ENCODE results near the gene DSC1.

DNA sequence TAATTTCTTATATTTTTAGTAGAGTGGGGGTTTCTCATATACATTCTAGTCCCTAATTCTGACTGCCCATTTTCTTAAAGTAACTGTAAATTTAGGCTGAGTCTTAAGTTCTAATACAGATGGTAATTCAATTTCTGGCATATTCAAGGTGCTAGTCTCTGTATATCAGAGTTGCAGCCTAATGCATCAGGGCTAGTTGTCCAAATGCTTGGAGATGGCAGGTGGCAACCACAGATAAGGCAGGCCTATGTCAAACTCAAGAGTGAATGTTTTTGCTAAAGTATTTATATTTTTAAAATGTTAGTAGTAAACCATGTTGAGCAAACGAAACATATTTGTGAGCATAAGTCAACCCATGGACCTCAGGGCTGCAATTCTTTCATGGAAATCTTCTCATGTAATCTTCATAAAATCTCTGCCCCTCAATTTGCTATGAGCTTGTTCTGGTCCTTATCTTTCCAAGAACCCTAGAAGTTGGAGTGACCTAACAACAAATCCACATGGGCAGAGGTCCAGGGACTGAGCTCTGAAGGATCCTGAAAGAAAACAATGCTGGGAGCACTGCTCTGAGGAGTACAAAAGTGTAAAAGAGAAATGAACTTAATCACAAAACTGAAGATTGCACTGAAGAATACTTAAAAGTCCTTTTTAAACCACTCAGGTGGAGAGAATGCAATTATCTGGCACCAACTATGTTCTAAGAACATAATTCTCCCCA, 33.1 kb downstream of the DSC1 start:
- TF ChIP-seq SIN3A (IDR thresholded peaks at IDR 0.05; ENCODE audit: borderline replicate concordance, insufficient read depth, low read length) (no peak), TAF1 (IDR thresholded peaks at IDR 0.05; ENCODE audit: borderline replicate concordance, insufficient read depth, low read length) (no peak), POLR2AphosphoS5 (IDR thresholded peaks at IDR 0.05; ENCODE audit: low read depth, low read length) (no peak), FOXP2 (optimal IDR thresholded peaks at IDR 0.05; ENCODE audit: borderline replicate concordance, extremely low read depth, extremely low read length, insufficient read depth) (no peak)

All from PFSK-1 (cell line).